ENCODE data around the gene PEX7.
A peak's percentile ranks its signal among the peaks of the same experiment; 100 is the strongest.

The PEX7 gene

DNA sequence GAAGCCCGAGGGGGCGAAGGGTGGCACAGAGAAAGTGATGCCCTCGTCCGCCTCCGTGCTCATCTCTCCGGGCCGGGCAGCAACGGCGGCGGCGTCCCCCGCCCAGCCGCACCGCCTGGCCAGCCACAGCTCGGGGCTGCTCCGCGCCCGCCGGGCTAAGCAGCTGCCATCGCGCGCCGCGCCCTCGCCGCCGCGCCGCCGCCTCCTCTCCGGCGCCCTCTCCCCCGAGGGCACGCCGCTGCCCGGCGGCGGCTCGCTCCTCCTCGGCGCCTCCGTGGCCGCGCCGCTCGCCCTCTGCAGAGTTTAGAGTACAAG is 30.3 kb upstream of the PEX7 start:
- peaks cover 49 to 52% of the 10 kb centered on the region in 2 experiments for H3K4me1 ChIP-seq (ENCODE audit: control insufficient read depth in 1 of 2, insufficient read depth in 1 of 2, low read depth in 1 of 2, low read length in 1 of 2)
- no peaks in the 10 kb centered on the region for H3K9me3 ChIP-seq
- H3K27me3 ChIP-seq, result no peaks in the 10 kb centered on the region
- H3K4me3 ChIP-seq (ENCODE audit: low read depth in 1 of 2, low read length in 1 of 2), result peak overlapping the region; percentile 90 to 96
- TF ChIP-seq, protein P1, sequence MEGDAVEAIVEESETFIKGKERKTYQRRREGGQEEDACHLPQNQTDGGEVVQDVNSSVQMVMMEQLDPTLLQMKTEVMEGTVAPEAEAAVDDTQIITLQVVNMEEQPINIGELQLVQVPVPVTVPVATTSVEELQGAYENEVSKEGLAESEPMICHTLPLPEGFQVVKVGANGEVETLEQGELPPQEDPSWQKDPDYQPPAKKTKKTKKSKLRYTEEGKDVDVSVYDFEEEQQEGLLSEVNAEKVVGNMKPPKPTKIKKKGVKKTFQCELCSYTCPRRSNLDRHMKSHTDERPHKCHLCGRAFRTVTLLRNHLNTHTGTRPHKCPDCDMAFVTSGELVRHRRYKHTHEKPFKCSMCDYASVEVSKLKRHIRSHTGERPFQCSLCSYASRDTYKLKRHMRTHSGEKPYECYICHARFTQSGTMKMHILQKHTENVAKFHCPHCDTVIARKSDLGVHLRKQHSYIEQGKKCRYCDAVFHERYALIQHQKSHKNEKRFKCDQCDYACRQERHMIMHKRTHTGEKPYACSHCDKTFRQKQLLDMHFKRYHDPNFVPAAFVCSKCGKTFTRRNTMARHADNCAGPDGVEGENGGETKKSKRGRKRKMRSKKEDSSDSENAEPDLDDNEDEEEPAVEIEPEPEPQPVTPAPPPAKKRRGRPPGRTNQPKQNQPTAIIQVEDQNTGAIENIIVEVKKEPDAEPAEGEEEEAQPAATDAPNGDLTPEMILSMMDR (IDR thresholded peaks at IDR 0.05), result no peak
- no peaks in the 10 kb centered on the region for H3K36me3 ChIP-seq
- H3K27ac ChIP-seq, result peak overlapping the region; percentile 91

DNA sequence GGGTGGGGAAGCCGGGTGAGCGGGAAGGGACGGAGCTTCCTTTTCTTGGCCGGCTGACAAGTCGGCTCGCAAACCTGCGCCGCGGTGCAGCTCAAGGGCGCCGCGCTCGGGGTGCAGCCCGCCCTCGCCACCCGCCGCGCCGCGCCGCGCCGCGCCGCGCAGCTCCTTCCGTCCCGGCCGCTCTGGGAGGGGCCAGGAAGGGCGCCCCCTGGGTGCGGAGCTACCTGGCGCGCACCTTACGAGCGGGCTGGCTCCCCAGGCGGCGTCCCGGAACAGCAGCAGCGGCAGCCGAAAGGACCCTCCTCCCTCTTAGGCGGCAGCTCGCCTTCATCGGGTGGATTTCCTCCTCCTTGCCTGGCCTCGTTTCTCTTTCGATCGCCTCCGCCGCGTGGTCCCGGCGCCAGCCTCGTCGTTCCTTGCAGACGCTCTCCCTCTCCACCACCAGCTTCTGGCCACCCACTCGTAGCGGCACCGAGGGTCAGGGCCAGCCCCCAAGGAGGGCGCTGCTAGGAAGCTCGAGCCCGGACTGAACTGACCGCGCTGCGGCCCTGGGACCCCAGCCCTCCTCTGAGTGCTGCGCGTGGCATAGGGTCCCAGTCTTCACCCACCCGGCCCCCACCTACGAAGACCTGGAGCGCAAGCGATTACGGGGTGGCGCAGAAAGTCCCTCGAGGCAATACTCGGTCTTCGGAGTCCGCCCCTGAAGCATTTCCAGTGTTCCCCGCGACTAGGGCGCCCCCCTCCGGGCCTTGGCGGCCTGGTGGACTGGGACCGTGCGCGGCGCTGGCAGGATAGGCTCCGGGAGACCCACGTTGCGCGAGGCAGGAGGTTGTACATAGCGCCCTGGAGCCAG is 29.8 kb upstream of the PEX7 start, which contains the start of gene MAP3K5:
MAP3K5 (minus strand) TSS at position 68 of the 853 bp plus-strand sequence. CDS start 320 bp downstream, outside the sequence.
- Histone ChIP-seq H3K9me3 (no peaks in the 10 kb centered on the region), H3K27me3 (no peaks in the 10 kb centered on the region), H3K36me3 (no peaks in the 10 kb centered on the region), H3K4me1 (ENCODE audit: control insufficient read depth in 1 of 2, insufficient read depth in 1 of 2, low read depth in 1 of 2, low read length in 1 of 2) (peaks cover 43 to 47% of the 10 kb centered on the region in 2 experiments), H3K4me3 (ENCODE audit: low read depth in 1 of 2, low read length in 1 of 2) (peak within 1 kb of the TSS; percentile 90 to 96), H3K27ac (peak within 1 kb of the TSS; percentile 91)
- TF ChIP-seq, protein P1 (IDR thresholded peaks at IDR 0.05), result peak; percentile 73

DNA sequence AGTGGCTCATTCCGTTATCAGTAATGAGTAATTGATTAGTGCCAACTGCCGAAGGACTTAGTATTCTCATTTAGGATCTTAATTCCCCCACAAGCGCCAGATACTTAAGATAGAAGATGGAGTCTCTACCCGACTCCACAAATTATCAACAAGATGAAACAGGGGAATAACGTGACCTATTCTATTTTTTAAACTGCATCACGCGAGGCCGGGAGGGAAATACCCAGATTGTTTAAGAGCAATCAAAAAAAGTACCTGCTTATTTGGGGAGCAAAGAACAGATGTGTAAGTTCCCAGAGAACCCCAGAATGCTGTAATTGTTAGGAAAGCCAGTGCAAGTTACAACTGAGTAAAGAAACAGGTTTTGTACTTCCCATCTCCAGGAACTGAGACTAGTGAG is 29.0 kb upstream of the PEX7 start:
- Histone ChIP-seq H3K27me3 (no peaks in the 10 kb centered on the region), H3K27ac (peak overlapping the region; percentile 91), H3K9me3 (no peaks in the 10 kb centered on the region), H3K4me3 (ENCODE audit: low read depth in 1 of 2, low read length in 1 of 2) (peak overlapping the region; percentile 90 to 96), H3K4me1 (ENCODE audit: control insufficient read depth in 1 of 2, insufficient read depth in 1 of 2, low read depth in 1 of 2, low read length in 1 of 2) (peaks cover 35 to 39% of the 10 kb centered on the region in 2 experiments), H3K36me3 (no peaks in the 10 kb centered on the region)
- TF ChIP-seq, protein P1 (IDR thresholded peaks at IDR 0.05), result no peak

DNA sequence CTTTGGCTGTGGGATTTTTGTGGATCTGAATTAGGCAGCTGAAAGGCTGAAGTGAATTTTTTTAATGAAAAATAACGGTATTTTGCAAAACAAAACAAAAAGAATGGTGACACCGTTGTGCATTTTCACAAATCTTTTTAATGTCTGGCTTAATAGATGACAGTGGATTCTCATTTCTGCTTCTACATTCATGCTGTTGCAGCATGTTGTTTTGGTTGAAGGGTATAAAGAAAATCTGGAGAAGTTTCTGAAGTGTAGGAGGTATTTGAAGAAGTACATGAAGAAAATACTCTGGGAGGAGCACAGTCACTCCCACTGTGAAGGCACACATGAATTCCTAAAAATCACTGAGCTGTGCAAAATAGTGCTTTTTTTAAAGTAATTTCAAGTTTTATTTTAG is 27.0 kb upstream of the PEX7 start:
- no peak overlapping the region for H3K4me3 ChIP-seq (ENCODE audit: low read depth in 1 of 2, low read length in 1 of 2)
- no peaks in the 10 kb centered on the region for H3K9me3 ChIP-seq
- no peaks in the 10 kb centered on the region for H3K36me3 ChIP-seq
- H3K27ac ChIP-seq, result no peak overlapping the region
- peaks cover 15 to 19% of the 10 kb centered on the region in 2 experiments for H3K4me1 ChIP-seq (ENCODE audit: control insufficient read depth in 1 of 2, insufficient read depth in 1 of 2, low read depth in 1 of 2, low read length in 1 of 2)
- H3K27me3 ChIP-seq, result no peaks in the 10 kb centered on the region
- TF ChIP-seq, protein P1 (IDR thresholded peaks at IDR 0.05), result no peak

DNA sequence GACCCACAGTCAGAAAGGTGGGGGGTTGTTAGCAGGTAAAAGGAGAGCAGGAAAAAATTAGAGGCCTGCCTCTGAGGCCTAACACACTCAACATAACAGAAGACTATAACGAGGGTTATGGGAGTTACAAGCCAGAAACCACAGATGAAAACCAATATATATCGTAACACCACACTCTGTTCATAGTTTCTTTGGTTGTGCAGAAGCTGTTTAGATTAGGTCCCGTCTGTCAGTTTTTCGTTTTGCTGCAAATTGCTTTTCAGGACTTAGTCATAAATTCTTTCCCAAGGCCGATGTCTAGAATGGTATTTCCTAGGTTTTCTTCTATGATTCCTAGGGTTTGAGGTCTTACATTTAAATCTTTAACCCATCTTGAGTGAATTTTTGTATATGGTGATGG is 26.4 kb upstream of the PEX7 start:
- peaks cover 9 to 13% of the 10 kb centered on the region in 2 experiments for H3K4me1 ChIP-seq (ENCODE audit: control insufficient read depth in 1 of 2, insufficient read depth in 1 of 2, low read depth in 1 of 2, low read length in 1 of 2)
- no peaks in the 10 kb centered on the region for H3K27me3 ChIP-seq
- TF ChIP-seq, protein P1 (IDR thresholded peaks at IDR 0.05), result no peak
- H3K36me3 ChIP-seq, result no peaks in the 10 kb centered on the region
- H3K9me3 ChIP-seq, result no peaks in the 10 kb centered on the region
- no peak overlapping the region for H3K27ac ChIP-seq
- no peak overlapping the region for H3K4me3 ChIP-seq (ENCODE audit: low read depth in 1 of 2, low read length in 1 of 2)
